Inflammatory macrophage (primary cell): ENCODE results near the gene PDIA3.
"Not testable (repeated sequence)": the region's sequence is repeated elsewhere in the genome, so short reads cannot be mapped to it uniquely, and the experiment has no call there.

ENCODE experiments used
- DNase-seq, 2 donors: peaks; one replicate each; pipeline ENCODE4 v3.0.0-alpha.2; 2020 to 2022

PDIA3 gene

GRCh38 chr15:43776718-43777266 lies 30.6 kb downstream of the PDIA3 start, which contains the start of gene ELL3:
Gene ELL3, minus strand, starts transcription at chr15:43776966. Its CDS starts 65 bp downstream, at chr15:43776901.
- peak; percentile 72 to 80 for DNase-seq

- peak; percentile 68 to 73 for DNase-seq
Measured at GRCh38 chr15:43777267-43777914, 31.2 kb downstream of the PDIA3 start.

GRCh38 chr15:43779016-43779415 lies 32.8 kb downstream of the PDIA3 start:
- no peak for DNase-seq

GRCh38 chr15:43789409-43789808 lies 43.2 kb downstream of the PDIA3 start:
- DNase-seq: no peak

- peak; percentile 100 for DNase-seq
Measured at GRCh38 chr15:43791993-43792760, 45.9 kb downstream of the PDIA3 start, which contains the start of gene SERF2. Gene SERF2, plus strand, starts transcription at chr15:43792320. Its CDS starts 57 bp downstream, at chr15:43792377.

GRCh38 chr15:43792761-43793476 lies 46.7 kb downstream of the PDIA3 start:
- peak; percentile 84 to 89 for DNase-seq

GRCh38 chr15:43793647-43794046 lies 47.4 kb downstream of the PDIA3 start:
- no peak for DNase-seq

- no peak for DNase-seq
Measured at GRCh38 chr15:43794269-43795037, 48.2 kb downstream of the PDIA3 start.

GRCh38 chr15:43795197-43795596 lies 49.0 kb downstream of the PDIA3 start:
- no peak for DNase-seq

- no peak for DNase-seq
Measured at GRCh38 chr15:43795997-43796396, 49.8 kb downstream of the PDIA3 start.

- DNase-seq: no peak
Measured at GRCh38 chr15:43796566-43796965, 50.3 kb downstream of the PDIA3 start.

GRCh38 chr15:43799209-43799944 lies 53.1 kb downstream of the PDIA3 start:
- no peak for DNase-seq

GRCh38 chr15:43799945-43800285 lies 53.7 kb downstream of the PDIA3 start, which contains the start of gene SERINC4:
Gene SERINC4, minus strand, starts transcription at chr15:43800220. Its CDS starts 234 bp downstream, at chr15:43799986.
- DNase-seq: no peak

GRCh38 chr15:43800286-43801141 lies 54.3 kb downstream of the PDIA3 start, which contains the start of gene HYPK:
Gene HYPK, plus strand, starts transcription at chr15:43800599. Its CDS starts 24 bp downstream, at chr15:43800623.
- DNase-seq: peak; percentile 90 to 91

GRCh38 chr15:43802676-43803075 lies 56.4 kb downstream of the PDIA3 start:
- DNase-seq: not testable (repeated sequence)

GRCh38 chr15:43808435-43808950 lies 62.3 kb downstream of the PDIA3 start:
- DNase-seq: no peak

GRCh38 chr15:43808960-43809678 lies 62.9 kb downstream of the PDIA3 start:
- peak; percentile 78 to 80 for DNase-seq

GRCh38 chr15:43815064-43815463 lies 68.8 kb downstream of the PDIA3 start:
- DNase-seq: not testable (repeated sequence)

GRCh38 chr15:43821505-43821904 lies 75.3 kb downstream of the PDIA3 start:
- DNase-seq: no peak
